Fibroblast of lung (primary cell): Measurements from ENCODE around the gene SERPINB1. TPM values are rescaled to one million over a fixed set of nuclear protein-coding genes. Genes with fewer than 3 reads are reported as not detected.

Source experiments
- DNase-seq, 2 donors: peaks; one replicate each; pipeline versions ENCODE4 v3.0.0 to v3.0.0-alpha.2; 2010; ENCODE audit warnings: low read depth in 2 of 2
- H2AFZ ChIP-seq: 2 replicates; pipeline ENCODE4 v1.5.1; 2012; ENCODE audit warnings: low read length, control low read depth, inconsistent platforms
- H3K27ac ChIP-seq: 2 replicates; pipeline ENCODE4 v1.5.1; 2011; ENCODE audit warnings: low read length, control low read depth; ENCODE audit not compliant: insufficient read depth
- H3K27me3 ChIP-seq: 2 replicates; pipeline ENCODE4 v1.5.1; 2011; ENCODE audit warnings: mild to moderate bottlenecking, low read length; ENCODE audit not compliant: control insufficient read depth, insufficient read depth
- H3K36me3 ChIP-seq: 2 replicates; pipeline ENCODE4 v1.5.1; 2011; ENCODE audit warnings: low read length; ENCODE audit not compliant: control insufficient read depth, insufficient read depth
- H3K4me1 ChIP-seq: 2 replicates; pipeline ENCODE4 v1.5.1; 2011; ENCODE audit warnings: low read length; ENCODE audit not compliant: control insufficient read depth, insufficient read depth; ENCODE audit errors: extremely low read depth
- H3K4me2 ChIP-seq: 2 replicates; pipeline ENCODE4 v1.5.1; 2011; ENCODE audit warnings: low read length, control low read depth; ENCODE audit not compliant: insufficient read depth; ENCODE audit errors: extremely low read depth
- H3K4me3 ChIP-seq, 4 experiments: fragments of 200-600 bp in 1 of 4; sonication (generic) in 1 of 4; replicated peaks in 1 of 4; 2 replicates each; pipeline ENCODE4 v1.5.1; 2011 to 2016; ENCODE audit warnings: low read length in 4 of 4, low read depth in 3 of 4, mild to moderate bottlenecking in 3 of 4, control low read depth in 2 of 4, inconsistent platforms in 1 of 4, mixed read lengths in 1 of 4; ENCODE audit not compliant: insufficient read depth in 1 of 4; ENCODE audit errors: control extremely low read depth in 1 of 4
- H3K79me2 ChIP-seq: 2 replicates; pipeline ENCODE4 v1.5.1; 2012; ENCODE audit warnings: mild to moderate bottlenecking, low read length, inconsistent platforms; ENCODE audit not compliant: control insufficient read depth, insufficient read depth
- H3K9ac ChIP-seq: 2 replicates; pipeline ENCODE4 v1.5.1; 2011; ENCODE audit warnings: mild to moderate bottlenecking, low read length, control low read depth; ENCODE audit not compliant: insufficient read depth
- H3K9me3 ChIP-seq: 2 replicates; pipeline ENCODE4 v1.5.1; 2012; ENCODE audit warnings: low read depth, low read length; ENCODE audit not compliant: control insufficient read depth, insufficient read depth
- H4K20me1 ChIP-seq: 2 replicates; pipeline ENCODE4 v1.5.1; 2011; ENCODE audit warnings: low read length; ENCODE audit not compliant: control insufficient read depth, insufficient read depth; ENCODE audit errors: extremely low read depth
- EZH2 ChIP-seq: IDR thresholded peaks from 2 replicates; pipeline ENCODE4 v1.5.1; 2012; ENCODE audit warnings: low read length, control low read depth, mild to moderate bottlenecking; ENCODE audit errors: missing control alignments
- polyA plus RNA-seq, 2 donors: library from polyadenylated mRNA; depleted of rRNA in 1 of 2; stranded (reverse) in 1 of 2; unstranded in 1 of 2; fragments of >200 nt; gene quantifications; 2 replicates each; pipeline ENCODE4 v1.2.1, GENCODE V29; 2011 to 2012; ENCODE audit warnings: missing spikeins in 1 of 2
- total RNA-seq: library from RNA; depleted of rRNA; stranded (reverse); fragments of >200 nt; gene quantifications from 2 replicates; pipeline ENCODE4 v1.2.1, GENCODE V29; 2014
- TF ChIP-seq, protein P1 (sequence below), 2 donors: IDR thresholded peaks in 1 of 2; conservative IDR thresholded peaks in 1 of 2; 1 replicate in 1 of 2; 2 replicates in 1 of 2; pipeline ENCODE4 v1.5.1; 2011 to 2012; ENCODE audit warnings: low read length in 2 of 2, control low read depth in 1 of 2, inconsistent platforms in 1 of 2, low read depth in 1 of 2, mild to moderate bottlenecking in 1 of 2

SERPINB1 gene
- total and polyA plus RNA-seq, 2 donors (not counting 1 experiment from before 2014, with no cell fraction given) = 19.3 to 39.5 TPM

DNA sequence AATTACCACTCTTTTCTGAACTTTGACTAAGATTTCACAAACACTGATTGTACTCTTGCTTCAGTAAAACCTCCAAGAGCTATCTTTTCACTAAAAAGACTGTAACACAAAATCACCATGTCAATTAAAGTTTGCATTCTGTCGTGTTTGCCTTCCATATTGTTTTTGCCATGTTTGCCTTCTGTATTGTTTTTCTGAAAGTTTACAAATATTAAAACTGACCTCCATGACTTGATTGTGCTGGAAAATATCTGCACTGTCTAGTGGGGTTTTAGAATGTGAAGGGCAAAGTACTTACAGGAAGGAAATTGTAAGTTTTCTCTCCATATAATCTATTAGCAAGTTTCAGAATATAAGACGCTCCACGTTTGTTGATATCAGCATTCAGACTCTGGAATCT is 3.4 kb downstream of the SERPINB1 start:
- Histone ChIP-seq H2AFZ (no peak overlapping the region), H3K4me2 (no peak overlapping the region), H4K20me1 (no peaks in the 10 kb centered on the region), H3K4me3 (no peak overlapping the region), H3K27me3 (no peaks in the 10 kb centered on the region), H3K9me3 (no peaks in the 10 kb centered on the region), H3K27ac (no peak overlapping the region), H3K79me2 (peaks cover 2% of the 10 kb centered on the region), H3K9ac (no peak overlapping the region), H3K4me1 (peaks cover 11% of the 10 kb centered on the region), H3K36me3 (peaks cover 3% of the 10 kb centered on the region)
- DNase-seq = no peak
- TF ChIP-seq, protein P1, sequence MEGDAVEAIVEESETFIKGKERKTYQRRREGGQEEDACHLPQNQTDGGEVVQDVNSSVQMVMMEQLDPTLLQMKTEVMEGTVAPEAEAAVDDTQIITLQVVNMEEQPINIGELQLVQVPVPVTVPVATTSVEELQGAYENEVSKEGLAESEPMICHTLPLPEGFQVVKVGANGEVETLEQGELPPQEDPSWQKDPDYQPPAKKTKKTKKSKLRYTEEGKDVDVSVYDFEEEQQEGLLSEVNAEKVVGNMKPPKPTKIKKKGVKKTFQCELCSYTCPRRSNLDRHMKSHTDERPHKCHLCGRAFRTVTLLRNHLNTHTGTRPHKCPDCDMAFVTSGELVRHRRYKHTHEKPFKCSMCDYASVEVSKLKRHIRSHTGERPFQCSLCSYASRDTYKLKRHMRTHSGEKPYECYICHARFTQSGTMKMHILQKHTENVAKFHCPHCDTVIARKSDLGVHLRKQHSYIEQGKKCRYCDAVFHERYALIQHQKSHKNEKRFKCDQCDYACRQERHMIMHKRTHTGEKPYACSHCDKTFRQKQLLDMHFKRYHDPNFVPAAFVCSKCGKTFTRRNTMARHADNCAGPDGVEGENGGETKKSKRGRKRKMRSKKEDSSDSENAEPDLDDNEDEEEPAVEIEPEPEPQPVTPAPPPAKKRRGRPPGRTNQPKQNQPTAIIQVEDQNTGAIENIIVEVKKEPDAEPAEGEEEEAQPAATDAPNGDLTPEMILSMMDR (conservative IDR thresholded peaks at IDR 0.05 in 1 of 2, IDR thresholded peaks at IDR 0.05 in 1 of 2; ENCODE audit: low read depth in 1 of 2, low read length in 2 of 2) = no peak
- TF ChIP-seq EZH2 = no peak

DNA sequence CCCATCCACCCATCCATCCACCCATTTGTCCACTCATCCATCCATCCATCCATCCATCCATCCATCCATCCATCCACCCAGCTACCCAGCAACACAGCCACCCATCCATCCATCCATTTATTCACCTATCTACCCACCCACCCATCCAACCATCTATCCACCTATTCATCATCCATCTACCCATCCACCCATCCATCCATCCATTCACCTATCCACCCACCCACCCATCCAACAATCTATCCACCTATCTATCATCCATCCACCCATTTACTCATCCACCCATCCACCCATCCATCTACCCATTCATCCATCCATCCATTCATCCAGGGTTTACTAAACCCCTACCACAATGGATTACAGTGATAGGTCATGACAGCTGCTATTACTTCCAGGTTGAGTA is 7.4 kb downstream of the SERPINB1 start:
- no peak overlapping the region for H3K27ac ChIP-seq
- peaks cover 1% of the 10 kb centered on the region for H3K4me1 ChIP-seq
- H3K9ac ChIP-seq = no peak overlapping the region
- TF ChIP-seq, protein P1 (conservative IDR thresholded peaks at IDR 0.05 in 1 of 2, IDR thresholded peaks at IDR 0.05 in 1 of 2; ENCODE audit: low read depth in 1 of 2, low read length in 2 of 2) = no peak
- H3K27me3 ChIP-seq = no peaks in the 10 kb centered on the region
- DNase-seq = no peak
- no peak overlapping the region for H2AFZ ChIP-seq
- H4K20me1 ChIP-seq = no peaks in the 10 kb centered on the region
- H3K4me2 ChIP-seq = no peak overlapping the region
- no peaks in the 10 kb centered on the region for H3K9me3 ChIP-seq
- peaks cover 3% of the 10 kb centered on the region for H3K36me3 ChIP-seq
- no peaks in the 10 kb centered on the region for H3K79me2 ChIP-seq
- H3K4me3 ChIP-seq = no peak overlapping the region

DNA sequence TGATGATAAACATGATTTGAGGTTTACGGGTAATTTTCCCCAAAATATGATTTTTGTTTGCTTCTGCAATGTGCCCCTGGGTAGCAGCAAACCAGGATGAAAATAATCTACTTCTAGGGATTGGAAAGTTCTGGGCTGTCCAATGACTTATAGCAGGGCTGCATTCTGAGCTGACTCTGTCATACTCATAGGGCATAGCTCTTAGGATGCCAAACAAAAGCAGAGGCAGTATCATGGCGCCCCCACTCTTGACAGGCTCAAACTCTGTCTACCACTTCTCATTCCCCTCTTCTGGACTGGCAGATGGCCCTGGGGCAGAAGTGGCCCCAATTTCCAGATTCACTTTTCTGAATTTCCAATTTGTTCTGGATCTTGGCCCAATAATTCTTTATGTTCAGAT is 10.3 kb downstream of the SERPINB1 start:
- Histone ChIP-seq H3K9ac (no peak overlapping the region), H4K20me1 (no peaks in the 10 kb centered on the region), H2AFZ (no peak overlapping the region), H3K9me3 (no peaks in the 10 kb centered on the region), H3K36me3 (no peaks in the 10 kb centered on the region), H3K4me2 (no peak overlapping the region), H3K4me3 (no peak overlapping the region), H3K27ac (no peak overlapping the region), H3K79me2 (no peaks in the 10 kb centered on the region), H3K4me1 (no peaks in the 10 kb centered on the region), H3K27me3 (no peaks in the 10 kb centered on the region)
- TF ChIP-seq, protein P1 (conservative IDR thresholded peaks at IDR 0.05 in 1 of 2, IDR thresholded peaks at IDR 0.05 in 1 of 2; ENCODE audit: low read depth in 1 of 2, low read length in 2 of 2) = no peak
- no peak for TF ChIP-seq EZH2
- DNase-seq = no peak
